Thoracic aorta (tissue), 2 donors: ENCODE data around the gene PCSK2. TPM values are rescaled to one million over a fixed set of nuclear protein-coding genes. Genes with fewer than 3 reads are reported as not detected.

Experiments used
- ATAC-seq: fragments of 150-250 bp; one replicate; pipeline ENCODE4 v1.8.0; 2017; ENCODE audit warnings: low read depth; ENCODE audit not compliant: insufficient number of reproducible peaks, low FRiP score
- DNase-seq: peaks from one replicate; pipeline ENCODE4 v3.0.0-alpha.2; 2020; ENCODE audit warnings: low spot score
- H3K27ac ChIP-seq, 2 donors: fragments of 200-600 bp; sonication (generic); 1 replicate in 1 of 2; 2 replicates in 1 of 2; pipeline ENCODE4 v1.5.1; 2016; ENCODE audit warnings: mild to moderate bottlenecking in 2 of 2, moderate library complexity in 2 of 2
- H3K27me3 ChIP-seq: fragments of 200-600 bp; sonication (generic); replicated peaks from 2 replicates; pipeline ENCODE4 v1.6.0; 2016; ENCODE audit warnings: mild to moderate bottlenecking; ENCODE audit not compliant: insufficient read depth
- H3K36me3 ChIP-seq: fragments of 200-600 bp; sonication (generic); one replicate; pipeline ENCODE4 v1.5.1; 2016
- H3K4me1 ChIP-seq, 2 donors: fragments of 200-600 bp; sonication (generic); 1 replicate in 1 of 2; 2 replicates in 1 of 2; pipeline versions ENCODE4 v1.5.1 to v1.6.0; 2016; ENCODE audit warnings: low read depth in 2 of 2, mild to moderate bottlenecking in 1 of 2; ENCODE audit not compliant: control insufficient read depth in 1 of 2
- H3K4me3 ChIP-seq: fragments of 200-600 bp; sonication (generic); 2 replicates; pipeline ENCODE4 v1.5.1; 2016; ENCODE audit warnings: mild to moderate bottlenecking
- H3K9me3 ChIP-seq: fragments of 200-600 bp; sonication (generic); 2 replicates; pipeline ENCODE4 v1.5.1; 2016
- CTCF ChIP-seq: fragments of 200-600 bp; sonication (generic); IDR thresholded peaks from one replicate; pipeline ENCODE4 v1.5.1; 2019; ENCODE audit warnings: antibody characterized with exemption
- total RNA-seq, 2 donors: library from RNA; depleted of rRNA; stranded (reverse); fragments of >200 nt; gene quantifications; one replicate each; pipeline versions ENCODE4 v1.1.0 to v1.2.3, GENCODE V29; 2016

The PCSK2 gene
- total RNA-seq, 2 donors from 2014 or later: 1.2 to 16.2 TPM

- no peaks in the 10 kb centered on the region for H3K36me3 ChIP-seq
- H3K27me3 ChIP-seq: no peaks in the 10 kb centered on the region
- no peak overlapping the region for H3K4me3 ChIP-seq
- no peak for TF ChIP-seq CTCF
- H3K27ac ChIP-seq: no peak overlapping the region
- ATAC-seq (no peak), DNase-seq (no peak)
- H3K9me3 ChIP-seq: no peaks in the 10 kb centered on the region
- no peaks in the 10 kb centered on the region for H3K4me1 ChIP-seq
These were observed 284.6 kb downstream of the PCSK2 start for GRCh38 chr20:17511401-17511800.

- Histone ChIP-seq H3K27ac (no peak overlapping the region), H3K36me3 (no peaks in the 10 kb centered on the region), H3K27me3 (no peaks in the 10 kb centered on the region), H3K9me3 (no peaks in the 10 kb centered on the region), H3K4me3 (no peak overlapping the region), H3K4me1 (no peaks in the 10 kb centered on the region)
- ATAC-seq (no peak), DNase-seq (no peak)
- TF ChIP-seq CTCF: no peak
These were observed 287.1 kb downstream of the PCSK2 start for GRCh38 chr20:17513939-17514338.

GRCh38 chr20:17515053-17515452, 288.2 kb downstream of the PCSK2 start:
- H3K36me3 ChIP-seq: no peaks in the 10 kb centered on the region
- DNase-seq (no peak), ATAC-seq (no peak)
- no peaks in the 10 kb centered on the region for H3K4me1 ChIP-seq
- no peak for TF ChIP-seq CTCF
- no peaks in the 10 kb centered on the region for H3K27me3 ChIP-seq
- no peak overlapping the region for H3K4me3 ChIP-seq
- H3K27ac ChIP-seq: no peak overlapping the region
- H3K9me3 ChIP-seq: no peaks in the 10 kb centered on the region

- DNase-seq: no peak
- Histone ChIP-seq H3K36me3 (no peaks in the 10 kb centered on the region), H3K4me1 (no peaks in the 10 kb centered on the region), H3K9me3 (no peaks in the 10 kb centered on the region), H3K27ac (no peak overlapping the region), H3K27me3 (no peaks in the 10 kb centered on the region), H3K4me3 (no peak overlapping the region)
- TF ChIP-seq CTCF: no peak
- ATAC-seq: no peak
These were observed 291.7 kb downstream of the PCSK2 start for GRCh38 chr20:17518339-17519052.

GRCh38 chr20:17519606-17520285, 292.9 kb downstream of the PCSK2 start:
- TF ChIP-seq CTCF: no peak

More at GRCh38 chr20:17519606-17520285, 292.9 kb downstream of the PCSK2 start:
- ATAC-seq: no peak
- Histone ChIP-seq H3K36me3 (no peaks in the 10 kb centered on the region), H3K27ac (no peak overlapping the region), H3K9me3 (no peaks in the 10 kb centered on the region), H3K27me3 (no peaks in the 10 kb centered on the region), H3K4me3 (no peak overlapping the region), H3K4me1 (no peaks in the 10 kb centered on the region)
- no peak for DNase-seq
